ENCODE measurements around the gene USP17L30.
"Not testable (repeated sequence)": the region's sequence is repeated elsewhere in the genome, so short reads cannot be mapped to it uniquely, and the experiment has no call there.

DNA sequence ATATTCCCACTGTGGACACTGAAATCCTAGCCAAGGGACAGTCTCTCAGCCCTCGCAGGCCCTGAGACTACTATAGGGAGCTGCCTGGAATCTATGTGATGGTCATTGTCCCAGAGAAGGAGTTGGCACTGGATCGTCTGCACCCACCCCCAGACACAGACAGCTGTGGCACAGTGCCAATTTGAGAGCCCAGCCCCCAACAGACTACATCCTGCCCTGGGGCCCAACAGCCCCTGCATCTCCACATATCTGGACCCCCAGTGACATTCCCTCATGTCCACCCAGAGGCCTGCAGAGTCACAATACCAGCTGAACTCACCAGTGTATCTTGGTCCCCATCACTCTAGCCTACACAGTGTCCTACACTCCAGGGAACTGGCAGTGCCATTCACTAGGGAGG is 42.8 kb downstream of the USP17L30 start:
- TF ChIP-seq, protein P1, sequence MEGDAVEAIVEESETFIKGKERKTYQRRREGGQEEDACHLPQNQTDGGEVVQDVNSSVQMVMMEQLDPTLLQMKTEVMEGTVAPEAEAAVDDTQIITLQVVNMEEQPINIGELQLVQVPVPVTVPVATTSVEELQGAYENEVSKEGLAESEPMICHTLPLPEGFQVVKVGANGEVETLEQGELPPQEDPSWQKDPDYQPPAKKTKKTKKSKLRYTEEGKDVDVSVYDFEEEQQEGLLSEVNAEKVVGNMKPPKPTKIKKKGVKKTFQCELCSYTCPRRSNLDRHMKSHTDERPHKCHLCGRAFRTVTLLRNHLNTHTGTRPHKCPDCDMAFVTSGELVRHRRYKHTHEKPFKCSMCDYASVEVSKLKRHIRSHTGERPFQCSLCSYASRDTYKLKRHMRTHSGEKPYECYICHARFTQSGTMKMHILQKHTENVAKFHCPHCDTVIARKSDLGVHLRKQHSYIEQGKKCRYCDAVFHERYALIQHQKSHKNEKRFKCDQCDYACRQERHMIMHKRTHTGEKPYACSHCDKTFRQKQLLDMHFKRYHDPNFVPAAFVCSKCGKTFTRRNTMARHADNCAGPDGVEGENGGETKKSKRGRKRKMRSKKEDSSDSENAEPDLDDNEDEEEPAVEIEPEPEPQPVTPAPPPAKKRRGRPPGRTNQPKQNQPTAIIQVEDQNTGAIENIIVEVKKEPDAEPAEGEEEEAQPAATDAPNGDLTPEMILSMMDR (IDR thresholded peaks at IDR 0.05; ENCODE audit: borderline replicate concordance, extremely low read depth, low read length, poor library complexity, severe bottlenecking) = not testable (repeated sequence)
- TF ChIP-seq EZH2 (IDR thresholded peaks at IDR 0.05; ENCODE audit: borderline replicate concordance, low read depth, low read length, severe bottlenecking) = not testable (repeated sequence)

All from DND-41 (cell line).